HEK293T (cell line): ENCODE measurements around the gene PLS1.
"Not testable (repeated sequence)": the region's sequence is repeated elsewhere in the genome, so short reads cannot be mapped to it uniquely, and the experiment has no call there.

Source experiments
- CTCF ChIA-PET: fragments of 350-600 bp; formaldehyde crosslinking; extraction: SDS; loops from one replicate; lab custom pipeline; 2021; ENCODE audit warnings: antibody characterized with exemption, inconsistent platforms; lab: Yijun Ruan, JAX
- POLR2A ChIA-PET: fragments of 350-600 bp; formaldehyde crosslinking; extraction: SDS; loops from one replicate; lab custom pipeline; 2020; ENCODE audit warnings: antibody characterized with exemption, inconsistent platforms; lab: Yijun Ruan, JAX
- DNase-seq: peaks from one replicate; pipeline ENCODE4 v3.0.0; 2012; ENCODE audit warnings: mixed read lengths; ENCODE audit errors: extremely low spot score
- ARNT ChIP-seq: fragments of 450-650 bp; IDR thresholded peaks from 2 replicates; pipeline ENCODE4 v1.6.1; 2017; ENCODE audit warnings: mild to moderate bottlenecking
- BHLHE40 ChIP-seq: fragments of 450-650 bp; IDR thresholded peaks from 2 replicates; pipeline ENCODE4 v1.6.1; 2016; ENCODE audit warnings: mild to moderate bottlenecking, moderate library complexity, borderline replicate concordance
- CTBP1 ChIP-seq: fragments of 450-650 bp; IDR thresholded peaks from 2 replicates; pipeline ENCODE4 v1.6.1; 2016; ENCODE audit warnings: borderline replicate concordance
- ELF4 ChIP-seq: fragments of 450-650 bp; IDR thresholded peaks from 2 replicates; pipeline ENCODE4 v1.6.1; 2017; ENCODE audit warnings: antibody characterized with exemption
- FOXA1 ChIP-seq: fragments of 450-650 bp; IDR thresholded peaks from 2 replicates; pipeline ENCODE4 v1.6.1; 2016; ENCODE audit warnings: mild to moderate bottlenecking
- FOXK2 ChIP-seq: fragments of 450-650 bp; IDR thresholded peaks from 2 replicates; pipeline ENCODE4 v1.6.1; 2016; ENCODE audit warnings: mild to moderate bottlenecking
- FOXM1 ChIP-seq: fragments of 450-650 bp; IDR thresholded peaks from 2 replicates; pipeline ENCODE4 v1.6.1; 2017; ENCODE audit warnings: mild to moderate bottlenecking, borderline replicate concordance
- HDGF ChIP-seq: fragments of 450-650 bp; IDR thresholded peaks from 2 replicates; pipeline ENCODE4 v1.6.1; 2017; ENCODE audit warnings: antibody characterized with exemption, borderline replicate concordance
- L3MBTL2 ChIP-seq: fragments of 450-650 bp; conservative IDR thresholded peaks from 2 replicates; pipeline ENCODE4 v1.6.1; 2016; ENCODE audit warnings: mild to moderate bottlenecking
- LEF1 ChIP-seq: fragments of 450-650 bp; IDR thresholded peaks from 2 replicates; pipeline ENCODE4 v1.6.1; 2017; ENCODE audit warnings: mild to moderate bottlenecking, borderline replicate concordance
- NFRKB ChIP-seq: fragments of 450-650 bp; IDR thresholded peaks from 2 replicates; pipeline ENCODE4 v1.6.1; 2016; ENCODE audit warnings: mild to moderate bottlenecking, moderate library complexity
- SP1 ChIP-seq: fragments of 450-650 bp; IDR thresholded peaks from 2 replicates; pipeline ENCODE4 v1.6.1; 2017
- SUZ12 ChIP-seq: fragments of 450-650 bp; IDR thresholded peaks from 2 replicates; pipeline ENCODE4 v1.6.1; 2016; ENCODE audit warnings: mild to moderate bottlenecking
- TARDBP ChIP-seq: fragments of 450-650 bp; IDR thresholded peaks from 2 replicates; pipeline ENCODE4 v1.6.1; 2016
- ZNF384 ChIP-seq: fragments of 450-650 bp; IDR thresholded peaks from 2 replicates; pipeline ENCODE4 v1.6.1; 2016
- TF ChIP-seq, protein P1 (sequence below): fragments of 450-650 bp; IDR thresholded peaks from 2 replicates; pipeline ENCODE4 v1.6.1; 2016

PLS1 gene

GRCh38 chr3:142595141-142595540 lies 1.1 kb upstream of the PLS1 start:
- TF ChIP-seq TARDBP (no peak), NFRKB (no peak)
- DNase-seq = no peak
- ChIA-PET POLR2A (interaction anchor here (1.2 kb wide), 1 partner anchor 17 kb away, joined by 3 read pairs; the partner anchor contains the start of gene ATR), CTCF (no interaction called here)

DNA sequence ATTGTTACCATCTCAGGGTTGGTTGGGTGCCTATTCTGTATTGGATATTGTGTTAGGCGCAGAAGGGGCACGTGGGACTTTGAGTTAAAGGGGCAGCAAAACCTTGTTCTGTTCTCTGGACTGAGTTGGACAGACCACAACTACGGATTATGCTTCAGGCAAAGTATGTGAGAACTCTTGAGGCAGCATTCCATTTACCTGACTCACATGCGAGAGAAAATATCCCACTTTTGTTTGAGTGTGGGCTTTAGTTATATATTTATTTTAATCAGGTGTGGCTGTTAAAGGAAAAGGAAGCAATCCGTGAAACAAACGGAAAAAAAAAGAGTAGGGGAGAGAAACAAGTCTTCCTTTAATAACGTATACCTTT lies 627 bp upstream of the PLS1 start:
- no peak for TF ChIP-seq FOXA1
- no peak for TF ChIP-seq ZNF384
- no peak for TF ChIP-seq HDGF
- no peak for TF ChIP-seq L3MBTL2
- no peak for TF ChIP-seq ARNT
- no peak for TF ChIP-seq ELF4
- no peak for TF ChIP-seq BHLHE40
- TF ChIP-seq FOXK2 = no peak
- CTCF ChIA-PET = no interaction called here
- POLR2A ChIA-PET = interaction anchor here (1.2 to 1.4 kb wide), 3 partner anchors 8 to 17 kb away, joined by 3 to 6 read pairs (median 3); partner anchors contain the start of gene ATR
- DNase-seq = no peak

- ChIA-PET CTCF (no interaction called here), POLR2A (interaction anchor here (0.6 to 1.4 kb wide), 3 partner anchors 9 to 18 kb away, joined by 3 to 6 read pairs (median 4); partner anchors contain the start of gene ATR)
- no peak for TF ChIP-seq FOXM1
- TF ChIP-seq FOXK2 = no peak
- no peak for TF ChIP-seq FOXA1
- TF ChIP-seq L3MBTL2 = no peak
- no peak for TF ChIP-seq ARNT
- TF ChIP-seq TARDBP = no peak
- no peak for TF ChIP-seq SP1
- TF ChIP-seq CTBP1 = no peak
- no peak for TF ChIP-seq HDGF
- no peak for TF ChIP-seq BHLHE40
- no peak for TF ChIP-seq ELF4
- TF ChIP-seq, protein P1, sequence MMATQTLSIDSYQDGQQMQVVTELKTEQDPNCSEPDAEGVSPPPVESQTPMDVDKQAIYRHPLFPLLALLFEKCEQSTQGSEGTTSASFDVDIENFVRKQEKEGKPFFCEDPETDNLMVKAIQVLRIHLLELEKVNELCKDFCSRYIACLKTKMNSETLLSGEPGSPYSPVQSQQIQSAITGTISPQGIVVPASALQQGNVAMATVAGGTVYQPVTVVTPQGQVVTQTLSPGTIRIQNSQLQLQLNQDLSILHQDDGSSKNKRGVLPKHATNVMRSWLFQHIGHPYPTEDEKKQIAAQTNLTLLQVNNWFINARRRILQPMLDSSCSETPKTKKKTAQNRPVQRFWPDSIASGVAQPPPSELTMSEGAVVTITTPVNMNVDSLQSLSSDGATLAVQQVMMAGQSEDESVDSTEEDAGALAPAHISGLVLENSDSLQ = no peak
- no peak for TF ChIP-seq LEF1
- no peak for TF ChIP-seq NFRKB
- DNase-seq = no peak
These were observed 514 bp downstream of the PLS1 start for GRCh38 chr3:142596726-142597088.

DNA sequence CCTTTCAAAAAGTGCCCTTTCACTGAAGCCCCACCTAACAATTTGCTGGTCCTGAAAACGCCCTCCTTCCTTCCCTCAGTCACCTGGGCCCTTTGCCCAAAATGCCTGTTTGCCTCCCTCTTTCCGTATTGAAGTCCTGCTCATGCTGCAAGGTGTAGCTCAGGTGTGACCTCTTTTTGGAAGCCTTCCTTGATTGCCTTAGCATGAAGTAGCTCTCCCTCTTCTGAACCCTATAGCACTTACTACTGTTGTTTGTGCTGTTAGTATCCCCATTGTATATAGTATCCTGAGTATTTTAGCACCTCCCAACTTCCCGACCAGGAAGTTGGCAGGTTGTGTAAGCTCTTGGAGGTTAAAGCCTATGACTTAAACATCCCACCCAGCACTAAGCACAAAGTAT lies 1.7 kb downstream of the PLS1 start:
- TF ChIP-seq CTBP1 = no peak
- POLR2A ChIA-PET = interaction anchor here (1.0 to 1.5 kb wide), 3 partner anchors 12 to 126 kb away, joined by 4 to 6 read pairs (median 5); partner anchors contain the start of gene TRPC1
- CTCF ChIA-PET = interaction anchor here (0.5 kb wide), 1 partner anchor 160 kb away, joined by 3 read pairs; no protein-coding TSS in a partner anchor
- no peak for DNase-seq

GRCh38 chr3:142601713-142602112 lies 5.5 kb downstream of the PLS1 start:
- DNase-seq = no peak
- ChIA-PET CTCF (no interaction called here), POLR2A (interaction anchor here (1.1 kb wide), 1 partner anchor 399 kb away, joined by 4 read pairs; the partner anchor contains the start of gene U2SURP)
- TF ChIP-seq SP1 (no peak), ELF4 (no peak), ZNF384 (no peak), L3MBTL2 (no peak), TARDBP (no peak), ARNT (no peak), BHLHE40 (no peak), LEF1 (no peak), SUZ12 (no peak), FOXM1 (no peak), FOXA1 (no peak), NFRKB (no peak), HDGF (no peak), FOXK2 (no peak), CTBP1 (no peak)
- TF ChIP-seq, protein P1 = no peak

- no peak for DNase-seq
- ChIA-PET POLR2A (interaction anchor here (1.0 kb wide), 1 partner anchor 121 kb away, joined by 3 read pairs; the partner anchor contains the start of gene TRPC1), CTCF (no interaction called here)
- TF ChIP-seq SP1 (no peak), TARDBP (no peak), ARNT (no peak), NFRKB (no peak), ELF4 (no peak), LEF1 (no peak), SUZ12 (no peak), BHLHE40 (no peak)
- TF ChIP-seq, protein P1 = no peak
These were observed 6.6 kb downstream of the PLS1 start for GRCh38 chr3:142602619-142603385.

- DNase-seq, CTCF ChIA-PET: not testable (repeated sequence)
- POLR2A ChIA-PET = interaction anchor here (1.0 kb wide), 1 partner anchor 120 kb away, joined by 3 read pairs; the partner anchor contains the start of gene TRPC1
These were observed 7.2 kb downstream of the PLS1 start for GRCh38 chr3:142603386-142603705.
